ENCODE measurements around the gene ZDHHC11B. TPM values are rescaled to one million over a fixed set of nuclear protein-coding genes. Genes with fewer than 3 reads are reported as not detected.

The ZDHHC11B gene
- total and polyA plus RNA-seq, 12 donors, result 4.7 to 46.6 (median 10.3) TPM

- Histone ChIP-seq H3K27ac (peak overlapping the region in 6 of 10 donors; percentile 29 to 76 (median 56)), H3K9me3 (no peaks in the 10 kb centered on the region), H3K27me3 (peaks cover 0 to 25% (median 0%) of the 10 kb centered on the region in 7 donors), H3K4me1 (peaks cover 25 to 45% (median 37%) of the 10 kb centered on the region in 9 donors), H3K36me3 (peaks cover 0 to 10% (median 0%) of the 10 kb centered on the region in 9 donors), H3K4me3 (peak overlapping the region in 4 of 10 donors; percentile 8 to 40 (median 28))
- TF ChIP-seq CTCF (IDR thresholded peaks at IDR 0.05), result peak; percentile 88 to 98 (median 95)
- ATAC-seq, result peak; percentile 71 to 88 (median 80)
- 17 to 25% methylated on average over 26 to 27 of the region's 27 CpGs for WGBS, 2 donors
- intact Hi-C loops (cut with DNase I), result loop anchor here in 9 of 10 donors (2.0 to 10.0 kb wide), 6 partner anchors 86 to 236 kb away; partner anchors contain the start of gene ZDHHC11B (in 1 of the 9)
- DNase-seq, result peak; percentile 75 to 79
These were observed 112.8 kb downstream of the ZDHHC11B start for GRCh38 chr5:671459-672328.

GRCh38 chr5:670396-671270 lies 113.9 kb downstream of the ZDHHC11B start:
- no peak for ATAC-seq
- Histone ChIP-seq H3K27me3 (peaks cover 0 to 25% (median 0%) of the 10 kb centered on the region in 7 donors), H3K36me3 (peaks cover 0 to 15% (median 0%) of the 10 kb centered on the region in 9 donors), H3K4me1 (peaks cover 25 to 44% (median 37%) of the 10 kb centered on the region in 9 donors), H3K9me3 (no peaks in the 10 kb centered on the region), H3K27ac (no peak overlapping the region), H3K4me3 (no peak overlapping the region)
- intact Hi-C loops (cut with DNase I), result loop anchor here in 9 of 10 donors (2.0 to 10.0 kb wide), 6 partner anchors 87 to 237 kb away; partner anchors contain the start of gene ZDHHC11B (in 1 of the 9)
- DNase-seq, result no peak
- no peak for TF ChIP-seq CTCF (IDR thresholded peaks at IDR 0.05)
- 69 to 74% methylated on average over 33 of the region's 33 CpGs for whole genome bisulfite sequencing, 2 donors

- no peak for DNase-seq
- no peak overlapping the region for H3K27ac ChIP-seq
- WGBS, 2 donors, result 85 to 87% methylated on average over 22 of the region's 22 CpGs
- H3K4me1 ChIP-seq, result peaks cover 25 to 43% (median 37%) of the 10 kb centered on the region in 9 donors
- peaks cover 0 to 25% (median 0%) of the 10 kb centered on the region in 7 donors for H3K27me3 ChIP-seq
- no peak overlapping the region for H3K4me3 ChIP-seq
- H3K9me3 ChIP-seq, result no peaks in the 10 kb centered on the region
- peaks cover 0 to 19% (median 0%) of the 10 kb centered on the region in 9 donors for H3K36me3 ChIP-seq
- no peak for ATAC-seq
- intact Hi-C loops (cut with DNase I), result loop anchor here (2.0 to 10.0 kb wide), 6 partner anchors 87 to 237 kb away; partner anchors contain the start of gene ZDHHC11B (in 1 of the 10)
- no peak for TF ChIP-seq CTCF (IDR thresholded peaks at IDR 0.05)
These were observed 114.6 kb downstream of the ZDHHC11B start for GRCh38 chr5:669842-670395.

Measured in heart right ventricle (tissue), 16 donors.